GM19240 (cell line): ENCODE data around the gene MRPL33.

Experiments
- DNase-seq: peaks from one replicate; pipeline ENCODE4 v3.0.0; 2011; ENCODE audit warnings: low spot score; ENCODE audit not compliant: insufficient read length

Gene MRPL33

DNA sequence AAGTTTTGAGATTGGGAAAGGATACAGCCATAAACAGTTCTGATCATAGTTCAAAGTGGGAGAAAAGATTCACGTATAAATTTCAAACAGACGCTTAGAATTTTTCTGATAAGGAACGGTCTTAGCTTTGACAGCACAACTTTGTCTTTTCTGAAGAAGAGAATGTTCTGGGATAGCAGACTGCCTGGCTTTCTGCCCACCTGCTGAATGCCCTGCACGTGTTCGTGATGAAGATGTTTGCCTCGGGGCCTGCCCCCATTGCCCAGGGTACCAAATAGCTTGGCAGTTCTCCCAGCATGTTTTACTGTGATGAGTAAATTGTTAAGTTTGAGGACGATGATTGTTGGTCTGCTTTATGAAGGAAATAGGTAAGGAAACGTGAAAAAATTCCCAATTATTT, 4.6 kb downstream of the MRPL33 start:
- no peak for DNase-seq

DNA sequence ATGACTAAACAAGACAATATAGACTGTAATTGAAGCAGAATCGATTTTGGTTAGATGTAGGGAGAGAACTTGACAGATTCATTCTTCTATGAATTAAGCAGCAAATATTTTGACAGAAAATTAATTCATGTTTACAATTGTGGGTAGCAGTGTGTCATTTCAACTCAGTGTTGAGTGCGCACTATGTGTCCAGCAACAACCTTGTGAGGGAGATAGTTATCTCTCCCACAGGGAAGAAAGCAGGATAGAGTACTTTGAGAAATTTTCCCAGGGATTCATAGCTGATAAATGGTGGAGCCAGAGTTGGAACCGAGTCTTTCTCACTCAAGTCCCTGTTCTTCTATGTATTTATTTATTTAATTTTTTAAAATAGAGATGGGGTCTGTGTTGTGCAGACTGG, 5.2 kb downstream of the MRPL33 start:
- no peak for DNase-seq

DNA sequence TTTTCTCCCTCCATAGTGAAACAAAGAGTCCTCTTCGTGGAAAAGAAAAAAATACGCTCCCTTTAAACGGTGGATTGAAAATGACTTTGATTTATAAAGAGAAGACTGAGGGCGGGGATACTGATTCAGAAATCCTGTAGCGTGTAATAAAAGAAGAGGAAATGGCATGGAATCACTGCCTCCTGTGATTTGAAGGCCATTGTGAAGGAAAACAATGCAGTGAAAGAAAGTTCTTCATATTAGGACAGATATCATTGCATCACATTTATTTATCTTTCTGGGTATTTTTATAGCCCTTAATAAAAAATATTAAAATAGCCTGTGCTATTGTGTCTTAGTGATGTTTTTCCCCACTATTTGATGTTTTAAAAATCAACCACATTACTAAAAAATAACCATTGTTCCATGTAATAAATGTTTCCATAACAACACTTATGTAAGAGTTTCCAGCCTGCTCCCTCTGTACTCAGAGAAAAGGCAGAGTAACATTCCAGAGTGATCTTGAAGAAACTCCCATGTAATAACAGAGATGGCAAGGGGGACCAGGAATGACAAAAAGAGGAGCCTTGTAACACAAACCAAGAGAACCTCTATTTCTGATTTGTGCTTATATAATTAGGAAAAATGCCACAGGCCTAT, 8.0 kb downstream of the MRPL33 start:
- no peak for DNase-seq

DNA sequence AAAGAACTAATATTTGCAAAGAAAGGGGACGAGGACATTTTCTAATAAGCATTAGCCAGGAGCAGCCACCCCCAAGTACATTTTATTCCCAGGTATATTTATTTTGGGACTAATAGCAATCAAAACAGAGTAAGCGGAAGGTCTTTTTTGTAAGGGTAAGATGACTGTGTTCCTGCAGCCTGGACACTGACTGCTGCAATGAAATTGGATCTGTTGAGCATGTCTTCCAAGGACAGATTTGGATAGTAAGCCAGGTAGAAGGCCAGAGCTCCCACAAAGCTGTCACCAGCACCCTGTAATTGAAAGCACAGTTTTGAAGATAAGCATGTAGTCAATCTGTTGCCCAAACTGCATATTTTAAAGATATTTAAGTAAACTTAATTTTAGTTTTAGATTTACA, 10.0 kb downstream of the MRPL33 start:
- no peak for DNase-seq

DNA sequence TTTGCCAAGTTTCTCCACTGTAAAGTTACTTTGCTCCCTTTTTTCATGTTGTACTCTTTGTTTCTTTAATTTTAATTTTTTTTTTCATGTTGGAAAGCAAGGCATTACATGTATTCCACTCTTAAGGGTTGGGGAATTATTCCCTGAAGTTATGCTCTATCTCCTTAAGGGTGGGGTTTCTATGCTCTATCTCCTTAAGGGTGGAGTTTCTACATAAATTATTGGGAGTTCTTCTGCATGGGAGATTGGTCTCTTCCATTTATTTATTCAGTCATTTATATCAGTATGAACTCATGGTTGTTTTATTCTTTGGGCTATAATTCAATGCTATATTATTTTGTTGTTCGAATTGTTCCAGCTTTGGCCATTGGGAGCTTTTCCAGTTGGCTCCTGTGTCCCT, 11.2 kb downstream of the MRPL33 start:
- no peak for DNase-seq

DNA sequence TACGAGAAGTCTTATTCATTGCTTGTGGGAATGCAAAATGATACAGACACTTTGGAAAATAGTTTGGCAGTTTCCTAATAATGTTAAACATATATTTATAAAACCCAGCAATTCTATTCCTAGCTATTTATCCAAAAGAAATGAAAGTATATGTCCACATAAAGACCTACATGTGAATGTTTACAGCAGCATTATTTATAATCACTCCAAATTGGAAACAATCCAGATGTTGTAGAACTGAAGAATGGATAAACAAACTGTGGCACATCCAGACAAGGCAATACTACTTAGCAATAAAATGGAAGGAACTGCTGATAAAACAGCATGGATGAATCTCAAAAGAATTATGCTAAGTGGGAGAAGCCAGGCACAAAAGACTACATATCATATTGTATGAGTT, 19.3 kb downstream of the MRPL33 start:
- no peak for DNase-seq

DNA sequence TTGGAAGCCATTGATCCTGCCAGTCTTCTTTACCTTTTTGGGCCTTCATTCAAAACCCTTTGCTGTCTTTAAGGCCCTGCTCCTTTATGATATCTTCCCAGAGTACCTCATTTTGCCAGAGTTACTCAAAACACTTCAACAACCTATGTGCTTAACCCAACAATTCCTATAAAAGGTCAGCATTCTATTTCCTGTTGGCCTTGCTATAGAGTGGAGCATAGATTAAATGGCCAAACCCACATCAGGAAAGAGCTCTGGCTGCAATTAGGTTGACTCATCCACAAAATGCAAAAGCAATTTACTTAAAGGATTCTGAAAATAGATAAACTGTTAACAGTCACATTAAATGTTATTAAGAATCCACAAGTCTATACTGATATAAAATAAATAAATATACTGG, 21.2 kb downstream of the MRPL33 start:
- DNase-seq: no peak

DNA sequence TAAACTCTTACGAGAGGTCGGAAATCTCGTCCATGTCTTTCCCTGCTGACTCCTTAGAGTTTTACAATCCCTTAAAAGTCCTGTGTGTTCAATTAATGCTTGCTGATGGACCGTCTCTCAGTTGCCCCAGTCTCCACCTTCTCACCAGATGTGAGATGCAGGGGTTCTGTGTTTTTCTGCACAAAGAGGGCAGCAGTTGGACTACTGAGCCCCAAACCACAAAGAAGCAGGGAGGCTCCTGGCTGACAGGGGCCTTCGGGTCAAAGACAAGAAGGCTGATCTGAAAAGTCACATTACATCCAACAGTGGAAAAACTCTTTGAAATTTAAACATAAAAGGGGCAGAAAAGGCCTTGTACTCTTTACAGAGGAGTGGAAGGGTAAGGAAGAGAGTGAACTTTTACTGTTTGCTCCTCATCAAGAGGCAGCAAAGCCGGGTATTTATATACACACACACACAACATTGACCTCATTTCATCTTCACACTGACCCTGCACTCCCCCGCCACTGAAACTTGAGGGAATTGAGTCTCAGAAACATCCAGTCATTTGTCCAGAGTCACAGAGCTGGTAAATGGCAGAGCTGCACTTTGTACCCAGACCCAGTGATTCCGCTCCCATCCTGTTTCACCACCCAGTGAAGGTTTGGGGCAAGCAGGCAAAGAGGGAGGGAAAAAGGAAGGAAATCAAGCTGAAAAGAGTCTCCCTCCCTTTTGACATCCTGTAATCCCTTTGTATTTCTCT, 23.7 kb downstream of the MRPL33 start:
- no peak for DNase-seq

DNA sequence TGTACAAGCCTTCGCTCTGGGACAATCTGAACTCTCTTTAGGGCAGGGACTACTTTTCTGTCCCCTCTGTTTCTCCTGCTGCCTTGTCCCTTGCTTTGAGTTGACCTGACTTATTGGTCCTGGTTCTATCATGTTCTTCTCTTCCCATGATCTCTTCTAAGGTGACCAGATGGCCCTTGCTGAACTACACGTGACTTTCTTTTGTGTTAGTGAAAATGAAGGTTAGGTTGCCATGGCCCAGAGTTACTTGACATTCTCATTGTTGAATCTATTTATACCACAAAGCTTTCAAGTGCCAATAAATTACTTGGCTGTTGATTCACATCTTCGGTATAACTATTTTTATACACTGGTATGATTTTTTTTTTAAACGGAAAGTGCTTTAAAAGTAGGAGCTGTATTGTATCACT, 24.4 kb downstream of the MRPL33 start:
- no peak for DNase-seq

DNA sequence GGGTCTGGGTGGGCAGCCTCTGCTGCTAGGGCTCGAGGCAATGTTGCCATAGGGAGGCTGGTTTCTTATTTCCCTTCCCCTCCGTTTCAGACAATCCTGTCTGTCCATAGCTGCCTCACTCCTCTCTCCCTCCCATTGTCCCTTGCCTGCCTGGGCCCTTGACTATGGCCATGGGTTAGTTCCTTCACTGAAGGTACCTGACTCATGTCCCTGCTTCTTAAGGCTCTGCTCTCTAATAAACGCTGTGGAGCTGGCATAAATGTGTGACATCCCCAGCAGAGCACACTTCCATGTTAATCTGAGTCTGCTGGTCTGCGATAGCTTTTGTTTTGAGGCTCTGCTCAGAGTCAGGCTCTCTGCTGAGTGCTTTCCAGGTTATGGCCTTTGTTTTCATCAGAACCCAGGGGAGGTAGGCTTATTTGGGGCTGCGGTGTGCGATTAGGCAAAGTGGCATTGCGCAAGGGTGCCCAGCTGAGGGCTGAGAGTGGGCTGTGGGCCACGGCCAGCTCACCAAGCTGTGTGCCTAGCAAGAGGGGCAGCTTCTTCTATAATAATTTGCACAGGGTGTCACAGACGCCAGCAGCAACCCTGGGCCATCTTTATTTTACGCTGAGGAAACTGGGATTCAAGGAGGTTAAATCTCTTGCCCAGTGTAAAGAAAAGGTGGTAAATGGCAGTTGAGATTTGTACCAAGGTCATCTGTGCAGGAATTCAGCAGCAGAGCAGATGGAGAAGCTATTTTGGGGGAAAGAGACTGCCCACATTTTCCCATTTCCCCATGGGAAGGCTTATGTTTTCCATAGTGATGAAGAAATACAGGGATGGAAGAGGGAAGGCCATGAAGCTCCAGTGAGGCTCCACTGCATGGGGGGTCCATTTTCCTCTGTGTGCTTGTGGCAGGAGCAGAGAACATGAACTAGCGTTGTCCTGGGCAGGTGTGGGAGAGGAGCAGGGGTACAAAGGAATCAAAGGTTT, 25.6 kb downstream of the MRPL33 start:
- no peak for DNase-seq

DNA sequence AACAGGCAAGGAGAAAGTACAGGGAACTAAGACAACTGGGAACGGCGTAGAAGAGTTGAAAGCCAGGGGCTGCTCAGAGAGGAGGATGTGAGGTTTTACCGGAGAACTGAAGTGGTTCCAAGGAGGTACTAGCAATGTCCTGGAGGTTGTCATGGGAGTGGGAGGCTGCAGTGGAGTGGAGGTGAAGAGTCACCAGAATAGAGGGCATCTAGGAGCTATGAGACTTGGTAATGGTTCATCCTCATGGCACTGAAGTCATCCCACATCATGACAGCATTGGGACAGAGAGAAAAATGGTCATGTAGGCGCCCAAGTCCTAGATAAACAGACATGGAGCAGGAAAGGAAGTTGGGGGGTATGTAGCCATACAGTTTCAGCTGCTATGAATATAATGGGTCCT, 26.3 kb downstream of the MRPL33 start:
- no peak for DNase-seq

DNA sequence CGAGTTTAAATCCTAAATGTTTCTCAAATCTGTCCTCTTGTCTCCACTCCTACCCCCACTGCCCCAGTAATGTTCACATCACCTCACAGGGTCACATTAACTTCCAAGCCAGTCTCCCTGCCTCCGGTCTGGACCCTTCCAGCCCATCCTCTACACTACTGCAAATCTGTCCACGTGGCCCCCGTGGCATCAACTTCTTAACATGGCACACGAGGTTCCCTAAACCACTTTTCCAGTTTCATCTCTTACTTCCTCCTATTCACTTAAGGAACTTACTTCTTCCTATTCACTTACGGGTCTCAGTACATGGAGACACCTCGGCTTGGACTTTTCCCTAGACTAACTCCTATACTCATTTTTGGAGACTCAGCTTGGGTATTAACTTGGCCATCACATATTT, 27.0 kb downstream of the MRPL33 start:
- DNase-seq: no peak

DNA sequence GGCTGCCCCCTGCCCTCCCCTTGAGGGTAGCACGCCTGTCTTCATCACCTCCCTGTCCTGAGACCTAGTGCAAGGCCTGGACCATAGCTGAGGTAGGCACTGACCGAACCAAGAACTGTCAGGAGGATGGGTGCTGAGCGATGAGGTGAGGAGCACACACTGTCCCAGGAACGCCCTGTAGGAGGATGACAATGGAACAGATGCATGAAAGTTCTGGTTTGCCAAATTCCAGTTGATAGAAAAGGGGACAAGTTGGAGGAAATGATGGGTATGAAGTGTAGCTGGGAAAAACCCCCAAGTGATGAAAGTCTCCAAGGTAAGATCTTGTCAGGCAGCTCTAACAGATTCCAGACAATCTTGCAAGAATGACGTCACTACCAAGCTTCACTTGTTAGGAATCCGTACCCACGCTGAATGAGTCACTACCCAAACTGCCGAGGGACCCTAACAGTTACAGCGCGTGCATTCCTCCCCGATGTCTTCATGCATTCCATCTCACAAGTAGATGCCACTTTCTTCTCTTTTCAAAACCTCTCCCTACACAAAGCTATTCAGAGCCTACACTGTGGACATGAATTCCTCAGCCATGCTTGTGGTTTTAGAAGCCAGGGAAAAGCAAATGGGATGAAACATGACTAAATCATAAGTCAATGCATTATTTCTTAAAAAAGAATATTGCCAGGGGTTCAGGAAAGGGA, 27.6 kb downstream of the MRPL33 start:
- no peak for DNase-seq

DNA sequence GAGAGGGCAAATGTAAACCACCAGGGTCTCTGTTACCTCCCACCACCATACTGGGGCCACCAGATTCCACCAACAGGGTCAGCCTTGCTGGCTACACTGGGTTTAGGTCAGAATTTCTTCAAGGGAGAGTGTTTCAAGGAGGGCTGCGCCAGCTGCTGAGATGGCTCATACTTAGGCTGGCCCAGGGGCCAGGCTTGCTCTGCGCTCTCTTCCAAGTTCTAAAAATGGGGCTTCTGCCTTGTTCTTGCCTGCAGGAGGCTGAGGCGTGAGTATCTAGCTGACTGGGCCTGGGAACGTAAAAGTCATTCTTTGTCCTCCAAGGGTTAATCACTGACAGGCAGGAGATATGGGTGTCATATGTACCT, 28.1 kb downstream of the MRPL33 start:
- DNase-seq: no peak

DNA sequence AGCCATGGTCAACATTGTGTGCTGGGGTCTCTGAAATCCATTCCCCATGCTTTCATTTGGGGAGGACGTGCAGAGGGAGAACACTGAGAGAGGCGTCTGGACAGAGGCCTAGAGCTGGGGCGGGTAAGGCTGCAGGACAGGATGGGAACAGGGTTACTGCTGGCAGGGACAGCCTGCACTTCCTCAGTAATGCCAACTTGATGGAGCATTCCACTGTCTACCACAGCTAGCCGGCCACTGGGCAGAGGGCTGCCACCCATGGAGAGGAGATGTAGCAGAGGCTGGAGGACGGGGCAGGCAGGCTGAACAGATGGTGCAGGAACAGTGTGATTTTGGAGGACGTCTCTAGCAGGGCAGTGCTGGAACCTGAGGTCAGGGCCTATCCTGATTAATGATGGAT, 29.3 kb downstream of the MRPL33 start:
- DNase-seq: no peak

DNA sequence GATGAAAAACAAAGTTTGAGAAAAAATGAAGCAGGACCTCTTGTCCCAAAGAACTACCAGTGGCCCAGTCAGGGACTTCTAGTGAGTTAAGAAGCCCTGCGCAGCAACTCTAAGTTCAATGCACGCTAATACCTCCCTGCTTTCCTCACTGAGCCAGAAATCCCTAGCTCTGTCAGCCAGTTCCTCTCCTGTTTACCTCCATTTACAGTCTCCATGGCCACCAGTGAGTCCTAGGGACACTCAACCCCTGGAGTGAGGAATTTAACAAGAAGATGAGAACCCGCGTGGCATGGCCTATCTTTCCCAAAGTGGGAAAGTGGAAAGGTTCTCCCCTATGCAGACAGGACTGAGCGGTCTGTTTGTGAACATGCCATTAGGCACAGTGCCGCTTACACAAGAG, 31.0 kb downstream of the MRPL33 start:
- DNase-seq: no peak

DNA sequence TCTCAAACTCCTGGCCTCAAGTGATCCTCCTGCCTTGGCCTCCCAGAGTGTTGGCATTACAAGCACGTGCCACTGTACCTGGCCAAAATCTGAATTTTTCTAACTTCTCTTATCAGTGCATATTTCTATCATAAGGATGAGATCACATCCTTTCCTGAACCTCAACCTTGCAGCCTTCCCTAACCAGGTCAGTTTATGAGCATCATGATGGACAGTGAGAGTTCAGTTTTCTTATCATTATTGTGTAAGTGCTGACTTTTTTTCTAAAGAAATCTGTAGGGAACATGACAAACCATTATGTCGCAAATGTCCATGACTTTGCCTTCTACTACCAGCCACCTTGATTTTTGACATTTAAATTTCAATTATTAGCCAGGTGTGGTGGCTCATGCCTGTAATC, 31.5 kb downstream of the MRPL33 start:
- DNase-seq: no peak

DNA sequence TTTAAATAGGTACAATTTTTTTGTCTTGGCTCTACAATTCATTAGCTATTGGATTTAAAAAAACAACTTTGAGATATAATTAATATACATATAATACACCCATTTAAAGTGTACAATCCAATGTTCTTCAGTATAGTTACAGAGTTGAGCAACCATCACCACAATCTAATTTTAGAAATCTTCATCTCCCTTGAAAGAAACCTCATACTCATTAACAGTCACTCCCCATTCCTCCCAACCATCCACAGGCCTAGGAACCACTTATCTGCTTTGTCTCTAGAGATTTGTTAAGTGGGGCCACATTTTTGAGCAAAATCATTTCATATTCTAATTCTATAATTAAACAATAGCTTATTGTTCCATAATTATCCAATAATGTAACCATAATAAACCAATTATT, 32.6 kb downstream of the MRPL33 start:
- no peak for DNase-seq

DNA sequence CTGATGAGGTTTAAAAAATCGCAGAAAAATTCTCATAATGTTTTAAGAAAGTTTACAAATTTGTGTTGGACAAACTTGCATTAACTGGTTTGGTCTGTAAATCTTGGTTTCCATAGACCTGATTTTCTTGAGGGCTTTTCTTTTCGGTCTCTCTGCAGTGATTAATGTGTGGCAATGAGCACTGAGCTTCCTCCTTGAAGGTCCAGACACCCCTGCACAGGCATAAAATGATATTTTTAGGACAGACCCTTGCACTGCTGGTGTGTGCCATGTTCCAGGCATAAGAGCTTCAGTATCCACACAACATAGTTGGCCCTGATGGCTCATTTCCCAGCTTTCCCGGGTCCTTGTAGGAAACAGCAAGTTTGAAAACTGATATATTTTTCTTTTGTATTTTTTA, 33.7 kb downstream of the MRPL33 start:
- DNase-seq: no peak

DNA sequence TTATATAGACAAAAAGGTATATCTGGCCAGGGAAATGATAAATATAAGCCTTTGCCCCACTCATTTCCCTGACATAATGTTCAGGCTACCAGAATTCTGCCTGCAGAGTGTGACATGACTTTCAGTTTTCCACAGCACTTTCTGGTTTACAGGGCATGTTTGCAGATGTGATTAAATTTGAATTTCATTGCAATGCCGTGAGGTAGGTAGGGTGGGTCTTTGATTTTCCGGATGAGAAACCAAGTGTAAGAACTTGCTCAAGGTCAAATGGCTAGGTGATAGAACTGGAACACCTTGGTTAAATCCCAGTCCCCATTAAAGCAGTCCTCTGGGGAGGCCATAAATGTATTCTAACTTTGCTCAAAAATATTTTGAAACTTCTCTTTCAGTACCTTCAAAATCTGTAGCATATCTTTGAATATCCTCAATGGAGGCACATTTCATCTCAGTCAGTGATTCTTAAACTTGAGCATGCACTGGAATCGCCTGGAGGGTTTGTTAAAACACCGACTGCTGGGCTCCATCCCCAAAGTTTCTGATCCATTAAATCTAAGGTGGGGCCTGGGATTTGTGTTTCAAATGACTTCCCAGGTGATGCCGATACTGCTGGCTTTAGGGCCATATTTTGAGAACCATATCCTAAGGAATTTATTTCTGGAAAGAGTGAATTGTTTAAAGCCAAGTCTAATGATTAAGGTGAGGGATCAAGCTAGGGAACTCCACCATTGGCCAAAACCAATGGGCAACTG, 35.0 kb downstream of the MRPL33 start:
- no peak for DNase-seq

DNA sequence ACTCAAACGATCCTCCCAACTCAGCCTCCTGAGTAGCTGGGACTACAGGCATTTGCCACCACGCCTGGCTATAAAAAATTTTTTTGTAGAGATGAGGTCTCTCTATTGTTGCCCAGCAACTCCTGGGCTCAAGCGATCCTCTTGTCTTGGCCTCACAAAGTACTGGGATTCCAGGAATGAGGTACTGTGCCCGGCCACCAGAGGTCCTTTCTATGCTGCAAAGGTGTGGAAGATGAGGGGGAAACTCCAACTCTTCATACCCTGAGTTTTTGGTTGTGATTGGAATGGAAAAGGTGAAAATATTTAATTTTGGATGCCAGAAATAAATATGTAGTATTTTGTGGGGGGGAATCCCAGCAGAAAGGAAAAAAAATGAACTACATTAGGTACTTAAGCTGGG, 36.0 kb downstream of the MRPL33 start:
- DNase-seq: no peak
